ENCODE measurements around the gene UTS2B. TPM values are rescaled to one million over a fixed set of nuclear protein-coding genes. Genes with fewer than 3 reads are reported as not detected.

UTS2B gene
- polyA plus RNA-seq, 3 donors = 0.45 to 0.68 (median 0.50) TPM

- no peak for DNase-seq (ENCODE audit: low read depth in 3 of 3, low spot score in 2 of 3)
Observed at GRCh38 chr3:191353022-191353777, 22.9 kb upstream of the UTS2B start.

DNA sequence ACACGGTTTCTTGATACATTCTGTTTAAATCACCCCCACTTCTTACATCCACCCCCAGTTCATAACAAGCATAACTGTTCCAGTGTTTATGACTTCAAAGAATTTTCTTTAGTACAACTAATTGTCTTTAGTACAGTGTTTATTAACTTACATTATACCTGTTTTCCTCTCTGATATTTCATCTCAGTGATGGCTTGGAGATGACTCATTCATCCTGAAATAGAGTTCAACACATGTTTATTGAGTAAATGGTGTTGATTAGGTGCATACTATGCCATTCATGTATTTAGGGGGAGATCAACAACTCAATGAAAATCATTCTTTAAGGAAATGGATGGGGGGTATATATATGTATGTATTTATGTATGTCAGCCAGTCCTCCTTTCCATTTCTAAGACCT lies 21.7 kb upstream of the UTS2B start:
- no peak for DNase-seq (ENCODE audit: low read depth in 3 of 3, low spot score in 2 of 3)

- no peak for DNase-seq (ENCODE audit: low read depth in 3 of 3, low spot score in 2 of 3)
Observed at GRCh38 chr3:191350396-191351090, 20.2 kb upstream of the UTS2B start.

DNA sequence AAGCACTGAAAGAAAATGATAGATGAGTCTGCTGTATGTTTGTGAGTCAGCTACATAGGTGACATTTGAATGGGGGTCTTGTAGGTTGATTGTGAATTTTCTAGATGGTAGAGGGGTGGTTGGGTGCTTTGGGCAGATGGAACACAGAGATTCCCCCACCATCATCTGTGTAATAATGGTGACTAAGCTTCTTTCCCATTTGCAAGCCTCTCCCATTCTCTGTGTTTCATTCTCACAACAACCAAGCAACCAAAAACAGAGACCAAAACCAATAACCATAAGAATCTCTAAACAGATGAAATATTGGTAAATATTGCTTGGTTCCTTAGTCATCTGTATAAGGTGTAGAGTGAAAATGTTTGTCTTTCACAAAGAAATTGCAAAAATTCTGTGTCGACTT lies 17.8 kb upstream of the UTS2B start:
- no peak for DNase-seq (ENCODE audit: low read depth in 3 of 3, low spot score in 2 of 3)

GRCh38 chr3:191347228-191347627 lies 16.9 kb upstream of the UTS2B start:
- DNase-seq (ENCODE audit: low read depth in 3 of 3, low spot score in 2 of 3) = no peak

DNA sequence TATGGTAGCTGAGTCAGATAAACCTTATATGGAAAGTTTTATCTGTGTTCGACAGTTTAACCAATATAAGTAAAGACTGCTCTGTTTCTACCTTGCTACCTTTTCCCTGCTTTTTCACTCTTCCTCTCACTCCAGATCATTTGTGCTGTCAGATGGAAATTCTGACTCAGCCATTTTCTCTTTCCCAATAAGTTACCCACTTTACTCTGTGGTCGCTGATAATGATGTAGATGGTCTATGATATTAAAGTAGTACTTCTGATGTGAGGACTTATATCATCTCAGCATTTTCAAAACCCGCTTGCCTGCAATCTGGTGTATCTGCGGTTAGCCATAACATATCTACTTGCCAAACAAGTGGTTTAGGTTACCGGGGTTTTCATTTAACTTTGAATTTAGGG lies 15.0 kb upstream of the UTS2B start:
- no peak for DNase-seq (ENCODE audit: low read depth in 3 of 3, low spot score in 2 of 3)

- DNase-seq (ENCODE audit: low read depth in 3 of 3, low spot score in 2 of 3) = no peak
Observed at GRCh38 chr3:191343913-191344312, 13.6 kb upstream of the UTS2B start.

- no peak for DNase-seq (ENCODE audit: low read depth in 3 of 3, low spot score in 2 of 3)
Observed at GRCh38 chr3:191343115-191343514, 12.8 kb upstream of the UTS2B start.

DNA sequence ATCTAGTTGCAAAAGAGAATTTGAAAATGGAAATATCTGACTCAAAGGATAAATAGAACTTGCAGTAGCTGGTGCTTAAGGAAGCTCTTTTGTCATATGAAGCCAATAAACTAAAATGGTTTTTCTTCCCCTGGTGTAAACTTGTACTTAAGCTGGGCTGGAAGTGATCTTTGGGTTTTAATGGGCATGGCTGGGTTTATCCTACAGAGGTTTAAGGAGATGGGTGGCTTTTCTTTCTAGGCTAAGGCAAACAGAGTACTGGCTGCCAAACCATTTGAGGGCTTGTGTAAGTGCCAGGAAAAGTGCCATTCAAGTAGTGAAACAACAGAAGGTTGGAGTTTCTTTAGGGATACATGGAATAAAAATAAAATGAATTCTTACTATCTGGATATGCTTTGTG lies 12.1 kb upstream of the UTS2B start:
- DNase-seq (ENCODE audit: low read depth in 3 of 3, low spot score in 2 of 3) = no peak

DNA sequence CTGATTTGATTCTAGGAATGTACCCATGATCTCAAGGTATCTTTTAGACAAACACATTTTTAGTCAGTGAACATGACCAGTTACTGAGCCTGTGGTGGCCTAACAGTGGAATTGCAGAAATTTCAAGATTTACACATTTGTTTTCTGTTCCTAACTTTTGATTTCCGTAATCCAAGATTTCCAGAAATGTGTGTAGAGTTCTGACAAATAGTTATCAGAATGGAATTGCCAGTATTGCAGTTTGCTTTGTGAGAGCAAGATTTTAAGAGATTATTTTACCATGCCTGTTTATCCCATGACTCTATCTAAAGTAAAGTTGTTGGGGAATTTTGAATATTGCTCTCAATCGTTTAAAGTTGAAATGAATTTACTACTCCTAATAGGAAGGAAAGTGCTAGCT lies 11.7 kb upstream of the UTS2B start:
- DNase-seq (ENCODE audit: low read depth in 3 of 3, low spot score in 2 of 3) = no peak

- no peak for DNase-seq (ENCODE audit: low read depth in 3 of 3, low spot score in 2 of 3)
Observed at GRCh38 chr3:191340966-191341365, 10.6 kb upstream of the UTS2B start.

DNA sequence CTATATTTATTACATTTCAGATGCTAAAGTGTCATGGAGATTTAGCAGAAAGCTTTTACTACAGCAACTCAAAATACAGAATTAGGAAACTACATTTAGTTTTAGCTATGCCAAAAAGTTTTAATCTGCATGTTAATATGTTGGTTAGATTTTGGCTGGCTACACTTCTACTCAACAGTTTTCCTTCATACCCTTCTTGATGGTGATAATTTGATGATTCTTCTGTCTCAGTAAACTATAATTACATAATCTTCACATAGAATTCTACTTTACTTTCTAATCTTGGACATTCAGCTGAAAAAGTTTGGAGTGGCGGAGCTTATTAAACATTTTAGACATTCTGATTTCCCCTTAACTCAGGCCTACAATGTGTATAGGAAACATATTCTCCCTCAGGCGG lies 10.0 kb upstream of the UTS2B start:
- DNase-seq (ENCODE audit: low read depth in 3 of 3, low spot score in 2 of 3) = no peak

- no peak for DNase-seq (ENCODE audit: low read depth in 3 of 3, low spot score in 2 of 3)
Observed at GRCh38 chr3:191339316-191339917, 9.1 kb upstream of the UTS2B start.

DNA sequence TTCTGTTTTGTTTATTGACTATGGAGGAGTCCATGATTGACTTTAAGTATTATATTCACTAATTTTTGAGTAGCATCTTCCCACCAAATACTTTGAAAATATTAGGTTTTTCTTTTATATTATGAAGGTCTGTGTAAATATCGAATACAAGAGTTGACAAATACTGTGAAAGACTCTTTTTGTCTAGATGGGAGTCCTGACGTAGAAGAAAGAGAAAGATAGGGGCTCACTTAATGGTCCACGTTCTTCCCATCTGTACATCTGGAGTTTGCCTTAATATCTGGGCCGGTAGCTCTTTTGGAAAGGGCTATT lies 7.8 kb upstream of the UTS2B start:
- DNase-seq (ENCODE audit: low read depth in 3 of 3, low spot score in 2 of 3) = no peak

- no peak for DNase-seq (ENCODE audit: low read depth in 3 of 3, low spot score in 2 of 3)
Observed at GRCh38 chr3:191336833-191337232, 6.5 kb upstream of the UTS2B start.

- DNase-seq (ENCODE audit: low read depth in 3 of 3, low spot score in 2 of 3) = no peak
Observed at GRCh38 chr3:191334346-191334893, 4.1 kb upstream of the UTS2B start.

GRCh38 chr3:191333298-191333880 lies 3.1 kb upstream of the UTS2B start:
- DNase-seq (ENCODE audit: low read depth in 3 of 3, low spot score in 2 of 3) = no peak

- no peak for DNase-seq (ENCODE audit: low read depth in 3 of 3, low spot score in 2 of 3)
Observed at GRCh38 chr3:191331388-191331787, 1.1 kb upstream of the UTS2B start.

- DNase-seq (ENCODE audit: low read depth in 3 of 3, low spot score in 2 of 3) = peak in 2 of 3 donors; percentile 51 to 55
Observed at GRCh38 chr3:191330530-191331048, 263 bp upstream of the UTS2B start.

- peak in 2 of 3 donors; percentile 57 to 62 for DNase-seq (ENCODE audit: low read depth in 3 of 3, low spot score in 2 of 3)
Observed at GRCh38 chr3:191328962-191329653, 1.2 kb downstream of the UTS2B start, which contains the start of gene CCDC50. CCDC50 (plus strand) TSS chr3:191329394; CDS start chr3:191329675, 281 bp downstream.
